ENCODE data around the gene SCP2D1.

The SCP2D1 gene

GRCh38 chr20:18815194-18815942 lies 1.8 kb downstream of the SCP2D1 start:
- DNase-seq (ENCODE audit: low read depth): no peak

GRCh38 chr20:18822832-18823231 lies 9.2 kb downstream of the SCP2D1 start:
- DNase-seq (ENCODE audit: low read depth): no peak

GRCh38 chr20:18831830-18832499 lies 18.4 kb downstream of the SCP2D1 start:
- no peak for DNase-seq (ENCODE audit: low read depth)

- DNase-seq (ENCODE audit: low read depth): no peak
These were observed 19.1 kb downstream of the SCP2D1 start for GRCh38 chr20:18832546-18833200.

- no peak for DNase-seq (ENCODE audit: low read depth)
These were observed 22.1 kb downstream of the SCP2D1 start for GRCh38 chr20:18835466-18836256.

- DNase-seq (ENCODE audit: low read depth): no peak
These were observed 24.1 kb downstream of the SCP2D1 start for GRCh38 chr20:18837718-18838117.

GRCh38 chr20:18839507-18840247 lies 26.1 kb downstream of the SCP2D1 start:
- DNase-seq (ENCODE audit: low read depth): no peak

- DNase-seq (ENCODE audit: low read depth): no peak
These were observed 26.7 kb downstream of the SCP2D1 start for GRCh38 chr20:18840248-18840645.

- DNase-seq (ENCODE audit: low read depth): no peak
These were observed 31.4 kb downstream of the SCP2D1 start for GRCh38 chr20:18845017-18845416.

GRCh38 chr20:18847226-18847755 lies 33.7 kb downstream of the SCP2D1 start:
- no peak for DNase-seq (ENCODE audit: low read depth)

GRCh38 chr20:18849131-18849530 lies 35.5 kb downstream of the SCP2D1 start:
- DNase-seq (ENCODE audit: low read depth): no peak

- no peak for DNase-seq (ENCODE audit: low read depth)
These were observed 38.0 kb downstream of the SCP2D1 start for GRCh38 chr20:18851629-18852028.

GRCh38 chr20:18852318-18852717 lies 38.7 kb downstream of the SCP2D1 start:
- no peak for DNase-seq (ENCODE audit: low read depth)

GRCh38 chr20:18853216-18853615 lies 39.6 kb downstream of the SCP2D1 start:
- no peak for DNase-seq (ENCODE audit: low read depth)

GRCh38 chr20:18853946-18854646 lies 40.5 kb downstream of the SCP2D1 start:
- DNase-seq (ENCODE audit: low read depth): no peak

GRCh38 chr20:18855882-18856281 lies 42.3 kb downstream of the SCP2D1 start:
- DNase-seq (ENCODE audit: low read depth): no peak

- no peak for DNase-seq (ENCODE audit: low read depth)
These were observed 43.3 kb downstream of the SCP2D1 start for GRCh38 chr20:18856873-18857272.

- no peak for DNase-seq (ENCODE audit: low read depth)
These were observed 44.1 kb downstream of the SCP2D1 start for GRCh38 chr20:18857640-18858039.

GRCh38 chr20:18858816-18859215 lies 45.2 kb downstream of the SCP2D1 start:
- DNase-seq (ENCODE audit: low read depth): no peak

Measured in stimulated activated CD8-positive, alpha-beta memory T cell treated with anti-CD3 and anti-CD28 coated beads, Interleukin-15, amount 100 ng/mL, for 24 hours (primary cell).